WTC11 (cell line): ENCODE measurements around the gene COL18A1. TPM values are rescaled to one million over a fixed set of nuclear protein-coding genes. Genes with fewer than 3 reads are reported as not detected.

ENCODE experiments used
- ATAC-seq: fragments of 200-7000 bp; cut with Tn5 transposase; 2 replicates; pipeline ENCODE4 v1.10.0; 2021; ENCODE audit warnings: mild to moderate bottlenecking, moderate library complexity
- CTCF ChIA-PET: fragments of 300-600 bp; sonication (Branson Sonifier 250); formaldehyde crosslinking; loops from one replicate; lab custom pipeline; 2021; ENCODE audit warnings: antibody characterized with exemption; lab: Charles Lee
- POLR2A ChIA-PET: fragments of 350-600 bp; sonication (Branson Sonifier 250); formaldehyde crosslinking; loops from one replicate; lab custom pipeline; 2021; ENCODE audit warnings: antibody characterized with exemption; lab: Charles Lee
- DNase-seq: peaks from one replicate; pipeline ENCODE4 v3.0.0; 2021; ENCODE audit warnings: low spot score
- H3K27ac Mint-ChIP-seq: 2 replicates; pipeline ENCODE4 v1.8.0; 2021; ENCODE audit warnings: mixed read lengths
- H3K27me3 Mint-ChIP-seq: 2 replicates; pipeline ENCODE4 v1.8.0; 2021; ENCODE audit warnings: low read depth, mild to moderate bottlenecking, moderate library complexity, mixed read lengths
- H3K36me3 Mint-ChIP-seq: 2 replicates; pipeline ENCODE4 v1.8.0; 2021; ENCODE audit warnings: mixed read lengths
- H3K4me1 Mint-ChIP-seq: 2 replicates; pipeline ENCODE4 v1.8.0; 2022; ENCODE audit warnings: mixed read lengths
- H3K4me3 Mint-ChIP-seq: 2 replicates; pipeline ENCODE4 v1.8.0; 2021; ENCODE audit warnings: mild to moderate bottlenecking, moderate library complexity, mixed read lengths
- H3K9me3 Mint-ChIP-seq: 2 replicates; pipeline ENCODE4 v1.8.0; 2021; ENCODE audit warnings: mixed read lengths
- ATF1 ChIP-seq: sonication (generic); formaldehyde crosslinking; IDR thresholded peaks from 2 replicates; pipeline ENCODE4 v1.8.1; 2023; ENCODE audit warnings: mild to moderate bottlenecking, moderate library complexity, missing genetic modification reagents
- ETV6 ChIP-seq: sonication (generic); formaldehyde crosslinking; IDR thresholded peaks from 2 replicates; pipeline ENCODE4 v1.8.1; 2022; ENCODE audit warnings: mild to moderate bottlenecking, missing genetic modification reagents
- FOXJ3 ChIP-seq: sonication (generic); formaldehyde crosslinking; IDR thresholded peaks from 2 replicates; pipeline ENCODE4 v1.9.0; 2021; ENCODE audit warnings: missing genetic modification reagents, mild to moderate bottlenecking, borderline replicate concordance
- FOXP1 ChIP-seq: sonication (generic); formaldehyde crosslinking; IDR thresholded peaks from 2 replicates; pipeline ENCODE4 v1.8.0; 2022; ENCODE audit warnings: missing genetic modification reagents, mild to moderate bottlenecking, moderate library complexity, borderline replicate concordance
- GABPB1 ChIP-seq: sonication (generic); formaldehyde crosslinking; IDR thresholded peaks from 2 replicates; pipeline ENCODE4 v1.8.1; 2023; ENCODE audit warnings: mild to moderate bottlenecking, missing genetic modification reagents
- MXD4 ChIP-seq: fragments of 250-450 bp; sonication (Bioruptor Pico); IDR thresholded peaks from 2 replicates; pipeline ENCODE4 v1.8.0; 2021; ENCODE audit warnings: mild to moderate bottlenecking, moderate library complexity, borderline replicate concordance
- RELA ChIP-seq: sonication (generic); formaldehyde crosslinking; IDR thresholded peaks from 2 replicates; pipeline ENCODE4 v1.8.1; 2022; ENCODE audit warnings: missing genetic modification reagents, mild to moderate bottlenecking, borderline replicate concordance
- SOX15 ChIP-seq: fragments of 250-450 bp; sonication (Bioruptor Pico); IDR thresholded peaks from 2 replicates; pipeline ENCODE4 v1.9.0; 2021; ENCODE audit warnings: mild to moderate bottlenecking
- TEAD1 ChIP-seq: sonication (generic); formaldehyde crosslinking; IDR thresholded peaks from 2 replicates; pipeline ENCODE4 v1.8.0; 2022; ENCODE audit warnings: mild to moderate bottlenecking, missing genetic modification reagents
- ZNF121 ChIP-seq: sonication (generic); formaldehyde crosslinking; IDR thresholded peaks from 2 replicates; pipeline ENCODE4 v1.8.0; 2023; ENCODE audit warnings: missing genetic modification reagents
- total RNA-seq: library from RNA; stranded (reverse); gene quantifications from 3 replicates; pipeline ENCODE4 v1.2.3, GENCODE V29; 2021
- TF ChIP-seq, protein P1 (sequence below): sonication (generic); formaldehyde crosslinking; IDR thresholded peaks from 2 replicates; pipeline ENCODE4 v1.8.1; 2023; ENCODE audit warnings: mild to moderate bottlenecking, missing genetic modification reagents
- TF ChIP-seq, protein P2 (sequence below): sonication (generic); formaldehyde crosslinking; IDR thresholded peaks from 2 replicates; pipeline ENCODE4 v1.8.0; 2023; ENCODE audit warnings: mild to moderate bottlenecking, missing genetic modification reagents
- TF ChIP-seq, protein P3 (sequence below): sonication (generic); formaldehyde crosslinking; IDR thresholded peaks from 2 replicates; pipeline ENCODE4 v1.8.1; 2023; ENCODE audit warnings: mild to moderate bottlenecking, missing genetic modification reagents, moderate library complexity
- TF ChIP-seq, protein P4 (sequence below): sonication (generic); formaldehyde crosslinking; IDR thresholded peaks from 2 replicates; pipeline ENCODE4 v1.8.1; 2022; ENCODE audit warnings: low read depth, mild to moderate bottlenecking, moderate library complexity, missing genetic modification reagents, borderline replicate concordance
- TF ChIP-seq, protein P5 (sequence below): sonication (generic); formaldehyde crosslinking; IDR thresholded peaks from 2 replicates; pipeline ENCODE4 v1.8.0; 2022; ENCODE audit warnings: mild to moderate bottlenecking, missing genetic modification reagents
- TF ChIP-seq, protein P6 (sequence below): sonication (generic); formaldehyde crosslinking; IDR thresholded peaks from 2 replicates; pipeline ENCODE4 v1.8.1; 2023; ENCODE audit warnings: mild to moderate bottlenecking, missing genetic modification reagents, borderline replicate concordance
- TF ChIP-seq, protein P7 (sequence below): sonication (generic); formaldehyde crosslinking; IDR thresholded peaks from 2 replicates; pipeline ENCODE4 v1.8.0; 2023; ENCODE audit warnings: missing genetic modification reagents, mild to moderate bottlenecking, borderline replicate concordance

Gene COL18A1
- total RNA-seq, 1 experiment from 2014 or later, result 231 TPM

DNA sequence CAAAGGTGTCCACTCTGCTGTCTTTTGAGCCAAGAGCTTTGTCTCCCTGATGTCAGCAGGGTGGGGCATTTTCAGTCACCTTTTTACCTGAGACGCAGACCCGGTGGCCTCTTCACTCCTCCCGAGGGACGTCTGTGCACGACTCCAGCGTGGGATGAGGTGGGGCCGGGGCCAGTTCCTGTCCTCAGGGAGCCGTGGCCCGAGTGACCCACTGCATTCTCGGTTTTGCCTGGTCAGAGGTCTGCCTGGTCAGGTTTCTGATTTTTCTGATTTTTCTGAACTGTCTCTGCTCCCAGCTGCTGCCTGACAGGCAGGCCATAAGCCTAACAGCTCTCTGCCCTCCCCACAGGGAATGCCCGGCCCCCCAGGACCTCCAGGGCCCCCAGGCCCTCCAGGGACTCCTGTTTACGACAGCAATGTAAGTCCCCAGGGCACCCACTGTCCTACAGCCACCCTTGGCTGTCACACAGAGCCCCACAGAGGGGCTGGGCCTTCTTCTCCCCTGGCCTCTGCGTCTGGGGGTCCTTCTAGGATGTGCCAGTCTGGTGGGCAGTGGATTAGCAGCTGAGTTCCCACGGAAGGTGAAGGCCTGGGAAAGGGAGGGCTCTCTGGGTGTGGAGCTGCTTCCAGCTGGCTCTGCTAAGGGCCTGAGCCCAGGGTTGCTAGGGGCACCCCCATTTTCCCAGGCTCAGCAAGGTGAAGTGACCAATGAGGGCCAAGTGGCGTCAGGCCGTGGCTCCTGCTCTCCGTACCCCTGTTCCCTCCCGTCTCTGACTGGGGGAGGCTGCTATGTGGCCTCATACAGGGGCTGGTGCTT lies 91.4 kb downstream of the COL18A1 start:
- Mint-ChIP-seq H3K4me1 (no peaks in the 10 kb centered on the region), H3K36me3 (peaks cover 41% of the 10 kb centered on the region), H3K9me3 (peaks cover 12% of the 10 kb centered on the region), H3K4me3 (no peak overlapping the region), H3K27ac (no peak overlapping the region), H3K27me3 (no peaks in the 10 kb centered on the region)
- ATAC-seq (no peak), DNase-seq (no peak)
- TF ChIP-seq, protein P1, sequence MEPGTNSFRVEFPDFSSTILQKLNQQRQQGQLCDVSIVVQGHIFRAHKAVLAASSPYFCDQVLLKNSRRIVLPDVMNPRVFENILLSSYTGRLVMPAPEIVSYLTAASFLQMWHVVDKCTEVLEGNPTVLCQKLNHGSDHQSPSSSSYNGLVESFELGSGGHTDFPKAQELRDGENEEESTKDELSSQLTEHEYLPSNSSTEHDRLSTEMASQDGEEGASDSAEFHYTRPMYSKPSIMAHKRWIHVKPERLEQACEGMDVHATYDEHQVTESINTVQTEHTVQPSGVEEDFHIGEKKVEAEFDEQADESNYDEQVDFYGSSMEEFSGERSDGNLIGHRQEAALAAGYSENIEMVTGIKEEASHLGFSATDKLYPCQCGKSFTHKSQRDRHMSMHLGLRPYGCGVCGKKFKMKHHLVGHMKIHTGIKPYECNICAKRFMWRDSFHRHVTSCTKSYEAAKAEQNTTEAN (CRISPR knock-in tag), result no peak
- no peak for TF ChIP-seq RELA
- no peak for TF ChIP-seq GABPB1 (CRISPR knock-in tag)
- no peak for TF ChIP-seq TEAD1 (CRISPR knock-in tag)
- TF ChIP-seq, protein P2, sequence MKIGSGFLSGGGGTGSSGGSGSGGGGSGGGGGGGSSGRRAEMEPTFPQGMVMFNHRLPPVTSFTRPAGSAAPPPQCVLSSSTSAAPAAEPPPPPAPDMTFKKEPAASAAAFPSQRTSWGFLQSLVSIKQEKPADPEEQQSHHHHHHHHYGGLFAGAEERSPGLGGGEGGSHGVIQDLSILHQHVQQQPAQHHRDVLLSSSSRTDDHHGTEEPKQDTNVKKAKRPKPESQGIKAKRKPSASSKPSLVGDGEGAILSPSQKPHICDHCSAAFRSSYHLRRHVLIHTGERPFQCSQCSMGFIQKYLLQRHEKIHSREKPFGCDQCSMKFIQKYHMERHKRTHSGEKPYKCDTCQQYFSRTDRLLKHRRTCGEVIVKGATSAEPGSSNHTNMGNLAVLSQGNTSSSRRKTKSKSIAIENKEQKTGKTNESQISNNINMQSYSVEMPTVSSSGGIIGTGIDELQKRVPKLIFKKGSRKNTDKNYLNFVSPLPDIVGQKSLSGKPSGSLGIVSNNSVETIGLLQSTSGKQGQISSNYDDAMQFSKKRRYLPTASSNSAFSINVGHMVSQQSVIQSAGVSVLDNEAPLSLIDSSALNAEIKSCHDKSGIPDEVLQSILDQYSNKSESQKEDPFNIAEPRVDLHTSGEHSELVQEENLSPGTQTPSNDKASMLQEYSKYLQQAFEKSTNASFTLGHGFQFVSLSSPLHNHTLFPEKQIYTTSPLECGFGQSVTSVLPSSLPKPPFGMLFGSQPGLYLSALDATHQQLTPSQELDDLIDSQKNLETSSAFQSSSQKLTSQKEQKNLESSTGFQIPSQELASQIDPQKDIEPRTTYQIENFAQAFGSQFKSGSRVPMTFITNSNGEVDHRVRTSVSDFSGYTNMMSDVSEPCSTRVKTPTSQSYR, result no peak
- TF ChIP-seq ZNF121 (CRISPR knock-in tag), result no peak
- no peak for TF ChIP-seq FOXP1 (CRISPR knock-in tag)
- ChIA-PET POLR2A (no interaction called here), CTCF (no interaction called here)

DNA sequence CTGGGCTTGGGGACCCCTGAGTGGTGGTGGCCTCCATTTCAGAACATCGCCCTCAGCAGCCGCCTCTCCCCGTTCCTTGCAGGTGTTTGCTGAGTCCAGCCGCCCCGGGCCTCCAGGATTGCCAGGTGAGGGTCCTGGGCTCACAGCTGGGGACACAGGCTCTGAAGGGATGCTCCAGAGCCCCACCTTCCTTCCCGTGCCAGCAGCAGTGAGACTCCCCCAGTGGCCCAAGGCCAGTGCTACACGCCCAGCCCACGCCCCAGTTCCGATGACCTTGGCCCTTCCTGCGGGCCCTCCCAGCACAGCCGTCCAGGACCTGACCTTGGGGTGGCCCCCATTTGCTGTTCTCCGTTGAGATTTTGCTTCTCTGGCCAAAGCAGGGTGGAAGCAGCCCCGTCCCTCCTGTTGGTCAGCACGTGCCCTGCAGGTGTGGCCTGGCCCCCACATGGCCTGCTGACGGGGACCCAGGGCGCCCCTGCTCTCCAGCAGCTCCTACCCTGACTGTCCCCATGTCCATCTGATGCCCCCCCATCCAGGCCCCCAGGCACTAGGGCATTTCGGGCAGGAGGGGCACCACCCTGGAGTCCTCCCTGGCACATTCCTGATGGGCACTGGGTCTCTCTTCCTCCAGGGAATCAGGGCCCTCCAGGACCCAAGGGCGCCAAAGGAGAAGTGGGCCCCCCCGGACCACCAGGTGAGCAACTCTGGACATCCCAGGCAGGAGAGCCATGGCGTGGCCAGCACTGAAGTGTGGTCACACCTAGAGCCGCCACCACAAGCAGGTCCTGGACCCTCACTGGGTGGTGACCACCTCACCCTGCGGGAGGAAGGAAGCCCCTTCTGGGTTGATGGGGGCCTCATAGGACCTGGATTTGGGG lies 92.2 kb downstream of the COL18A1 start:
- ChIA-PET POLR2A (no interaction called here), CTCF (no interaction called here)
- DNase-seq (no peak), ATAC-seq (no peak)
- H3K4me1 Mint-ChIP-seq, result no peaks in the 10 kb centered on the region
- H3K36me3 Mint-ChIP-seq, result peaks cover 37% of the 10 kb centered on the region
- H3K4me3 Mint-ChIP-seq, result no peak overlapping the region
- peaks cover 13% of the 10 kb centered on the region for H3K9me3 Mint-ChIP-seq
- no peaks in the 10 kb centered on the region for H3K27me3 Mint-ChIP-seq
- no peak overlapping the region for H3K27ac Mint-ChIP-seq
- TF ChIP-seq ETV6 (CRISPR knock-in tag) (no peak), SOX15 (CRISPR knock-in tag) (no peak), GABPB1 (CRISPR knock-in tag) (no peak), MXD4 (CRISPR knock-in tag) (no peak), ATF1 (CRISPR knock-in tag) (no peak), FOXJ3 (CRISPR knock-in tag) (no peak)
- TF ChIP-seq, protein P3, sequence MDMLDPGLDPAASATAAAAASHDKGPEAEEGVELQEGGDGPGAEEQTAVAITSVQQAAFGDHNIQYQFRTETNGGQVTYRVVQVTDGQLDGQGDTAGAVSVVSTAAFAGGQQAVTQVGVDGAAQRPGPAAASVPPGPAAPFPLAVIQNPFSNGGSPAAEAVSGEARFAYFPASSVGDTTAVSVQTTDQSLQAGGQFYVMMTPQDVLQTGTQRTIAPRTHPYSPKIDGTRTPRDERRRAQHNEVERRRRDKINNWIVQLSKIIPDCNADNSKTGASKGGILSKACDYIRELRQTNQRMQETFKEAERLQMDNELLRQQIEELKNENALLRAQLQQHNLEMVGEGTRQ, result no peak
- TF ChIP-seq, protein P4, sequence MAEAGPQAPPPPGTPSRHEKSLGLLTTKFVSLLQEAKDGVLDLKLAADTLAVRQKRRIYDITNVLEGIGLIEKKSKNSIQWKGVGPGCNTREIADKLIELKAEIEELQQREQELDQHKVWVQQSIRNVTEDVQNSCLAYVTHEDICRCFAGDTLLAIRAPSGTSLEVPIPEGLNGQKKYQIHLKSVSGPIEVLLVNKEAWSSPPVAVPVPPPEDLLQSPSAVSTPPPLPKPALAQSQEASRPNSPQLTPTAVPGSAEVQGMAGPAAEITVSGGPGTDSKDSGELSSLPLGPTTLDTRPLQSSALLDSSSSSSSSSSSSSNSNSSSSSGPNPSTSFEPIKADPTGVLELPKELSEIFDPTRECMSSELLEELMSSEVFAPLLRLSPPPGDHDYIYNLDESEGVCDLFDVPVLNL (CRISPR knock-in tag), result no peak
- TF ChIP-seq, protein P5, sequence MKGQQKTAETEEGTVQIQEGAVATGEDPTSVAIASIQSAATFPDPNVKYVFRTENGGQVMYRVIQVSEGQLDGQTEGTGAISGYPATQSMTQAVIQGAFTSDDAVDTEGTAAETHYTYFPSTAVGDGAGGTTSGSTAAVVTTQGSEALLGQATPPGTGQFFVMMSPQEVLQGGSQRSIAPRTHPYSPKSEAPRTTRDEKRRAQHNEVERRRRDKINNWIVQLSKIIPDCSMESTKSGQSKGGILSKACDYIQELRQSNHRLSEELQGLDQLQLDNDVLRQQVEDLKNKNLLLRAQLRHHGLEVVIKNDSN (CRISPR knock-in tag), result no peak
- TF ChIP-seq, protein P6, sequence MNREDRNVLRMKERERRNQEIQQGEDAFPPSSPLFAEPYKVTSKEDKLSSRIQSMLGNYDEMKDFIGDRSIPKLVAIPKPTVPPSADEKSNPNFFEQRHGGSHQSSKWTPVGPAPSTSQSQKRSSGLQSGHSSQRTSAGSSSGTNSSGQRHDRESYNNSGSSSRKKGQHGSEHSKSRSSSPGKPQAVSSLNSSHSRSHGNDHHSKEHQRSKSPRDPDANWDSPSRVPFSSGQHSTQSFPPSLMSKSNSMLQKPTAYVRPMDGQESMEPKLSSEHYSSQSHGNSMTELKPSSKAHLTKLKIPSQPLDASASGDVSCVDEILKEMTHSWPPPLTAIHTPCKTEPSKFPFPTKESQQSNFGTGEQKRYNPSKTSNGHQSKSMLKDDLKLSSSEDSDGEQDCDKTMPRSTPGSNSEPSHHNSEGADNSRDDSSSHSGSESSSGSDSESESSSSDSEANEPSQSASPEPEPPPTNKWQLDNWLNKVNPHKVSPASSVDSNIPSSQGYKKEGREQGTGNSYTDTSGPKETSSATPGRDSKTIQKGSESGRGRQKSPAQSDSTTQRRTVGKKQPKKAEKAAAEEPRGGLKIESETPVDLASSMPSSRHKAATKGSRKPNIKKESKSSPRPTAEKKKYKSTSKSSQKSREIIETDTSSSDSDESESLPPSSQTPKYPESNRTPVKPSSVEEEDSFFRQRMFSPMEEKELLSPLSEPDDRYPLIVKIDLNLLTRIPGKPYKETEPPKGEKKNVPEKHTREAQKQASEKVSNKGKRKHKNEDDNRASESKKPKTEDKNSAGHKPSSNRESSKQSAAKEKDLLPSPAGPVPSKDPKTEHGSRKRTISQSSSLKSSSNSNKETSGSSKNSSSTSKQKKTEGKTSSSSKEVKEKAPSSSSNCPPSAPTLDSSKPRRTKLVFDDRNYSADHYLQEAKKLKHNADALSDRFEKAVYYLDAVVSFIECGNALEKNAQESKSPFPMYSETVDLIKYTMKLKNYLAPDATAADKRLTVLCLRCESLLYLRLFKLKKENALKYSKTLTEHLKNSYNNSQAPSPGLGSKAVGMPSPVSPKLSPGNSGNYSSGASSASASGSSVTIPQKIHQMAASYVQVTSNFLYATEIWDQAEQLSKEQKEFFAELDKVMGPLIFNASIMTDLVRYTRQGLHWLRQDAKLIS (CRISPR knock-in tag), result no peak
- TF ChIP-seq, protein P7, sequence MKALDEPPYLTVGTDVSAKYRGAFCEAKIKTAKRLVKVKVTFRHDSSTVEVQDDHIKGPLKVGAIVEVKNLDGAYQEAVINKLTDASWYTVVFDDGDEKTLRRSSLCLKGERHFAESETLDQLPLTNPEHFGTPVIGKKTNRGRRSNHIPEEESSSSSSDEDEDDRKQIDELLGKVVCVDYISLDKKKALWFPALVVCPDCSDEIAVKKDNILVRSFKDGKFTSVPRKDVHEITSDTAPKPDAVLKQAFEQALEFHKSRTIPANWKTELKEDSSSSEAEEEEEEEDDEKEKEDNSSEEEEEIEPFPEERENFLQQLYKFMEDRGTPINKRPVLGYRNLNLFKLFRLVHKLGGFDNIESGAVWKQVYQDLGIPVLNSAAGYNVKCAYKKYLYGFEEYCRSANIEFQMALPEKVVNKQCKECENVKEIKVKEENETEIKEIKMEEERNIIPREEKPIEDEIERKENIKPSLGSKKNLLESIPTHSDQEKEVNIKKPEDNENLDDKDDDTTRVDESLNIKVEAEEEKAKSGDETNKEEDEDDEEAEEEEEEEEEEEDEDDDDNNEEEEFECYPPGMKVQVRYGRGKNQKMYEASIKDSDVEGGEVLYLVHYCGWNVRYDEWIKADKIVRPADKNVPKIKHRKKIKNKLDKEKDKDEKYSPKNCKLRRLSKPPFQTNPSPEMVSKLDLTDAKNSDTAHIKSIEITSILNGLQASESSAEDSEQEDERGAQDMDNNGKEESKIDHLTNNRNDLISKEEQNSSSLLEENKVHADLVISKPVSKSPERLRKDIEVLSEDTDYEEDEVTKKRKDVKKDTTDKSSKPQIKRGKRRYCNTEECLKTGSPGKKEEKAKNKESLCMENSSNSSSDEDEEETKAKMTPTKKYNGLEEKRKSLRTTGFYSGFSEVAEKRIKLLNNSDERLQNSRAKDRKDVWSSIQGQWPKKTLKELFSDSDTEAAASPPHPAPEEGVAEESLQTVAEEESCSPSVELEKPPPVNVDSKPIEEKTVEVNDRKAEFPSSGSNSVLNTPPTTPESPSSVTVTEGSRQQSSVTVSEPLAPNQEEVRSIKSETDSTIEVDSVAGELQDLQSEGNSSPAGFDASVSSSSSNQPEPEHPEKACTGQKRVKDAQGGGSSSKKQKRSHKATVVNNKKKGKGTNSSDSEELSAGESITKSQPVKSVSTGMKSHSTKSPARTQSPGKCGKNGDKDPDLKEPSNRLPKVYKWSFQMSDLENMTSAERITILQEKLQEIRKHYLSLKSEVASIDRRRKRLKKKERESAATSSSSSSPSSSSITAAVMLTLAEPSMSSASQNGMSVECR (CRISPR knock-in tag), result no peak
